Transverse colon (tissue), 4 donors: ENCODE data around the gene ELAVL1.

Experiments
- CTCF ChIP-seq, 5 experiments: fragments of 200-600 bp in 3 of 5; fragments of 450-650 bp in 2 of 5; sonication (generic) in 3 of 5; IDR thresholded peaks; 1 replicate in 2 of 5; 2 replicates in 3 of 5; pipeline ENCODE4 v1.5.1; 2016 to 2017; ENCODE audit warnings: antibody characterized with exemption in 5 of 5, inconsistent platforms in 3 of 5, mild to moderate bottlenecking in 2 of 5, moderate library complexity in 1 of 5
- EP300 ChIP-seq: sonication (generic); formaldehyde crosslinking; IDR thresholded peaks from one replicate; pipeline ENCODE4 v1.6.1; 2017; ENCODE audit warnings: antibody characterized with exemption, low read depth
- POLR2A ChIP-seq: fragments of 450-650 bp; IDR thresholded peaks from one replicate; pipeline ENCODE4 v1.6.1; 2016; ENCODE audit warnings: antibody characterized with exemption, mild to moderate bottlenecking, moderate library complexity
- POLR2AphosphoS5 ChIP-seq, 3 donors: sonication (generic); formaldehyde crosslinking; IDR thresholded peaks; one replicate each; pipeline ENCODE4 v1.6.1; 2016; ENCODE audit warnings: antibody characterized with exemption in 3 of 3

GRCh38 chr19:7980635-7981121, 24.8 kb downstream of the ELAVL1 start:
- TF ChIP-seq EP300: no peak
- TF ChIP-seq CTCF (IDR thresholded peaks at IDR 0.05): no peak
- TF ChIP-seq POLR2AphosphoS5 (IDR thresholded peaks at IDR 0.05): no peak
- TF ChIP-seq POLR2A: no peak
